Stimulated activated naive B cell treated with anti-CD40 and anti-IgM and Interleukin-4, amounts not matched to agents 10 μg/mL and 1 μg/mL and 100 μg/mL, for 72 hours (primary cell): ENCODE results near the gene FOXL1.
A peak's percentile ranks its signal among the peaks of the same experiment; 100 is the strongest.

Source experiments
- ATAC-seq, 2 donors: fragments of 150-1000 bp; cut with Tn5 transposase; replicated peaks; 2 replicates each; pipeline ENCODE4 v1.10.0; 2021; ENCODE audit warnings: moderate library complexity in 1 of 2
- DNase-seq: peaks from one replicate; pipeline ENCODE4 v3.0.0; 2021
- H3K27ac Mint-ChIP-seq: one replicate; pipeline ENCODE4 v1.8.0; 2022; ENCODE audit warnings: mild to moderate bottlenecking, mixed read lengths
- H3K27me3 Mint-ChIP-seq, 2 donors: one replicate each; pipeline ENCODE4 v1.8.0; 2022; ENCODE audit warnings: mixed read lengths in 2 of 2
- H3K36me3 Mint-ChIP-seq, 2 donors: one replicate each; pipeline ENCODE4 v1.8.0; 2022; ENCODE audit warnings: mixed read lengths in 2 of 2, mild to moderate bottlenecking in 1 of 2
- H3K4me1 Mint-ChIP-seq, 2 donors: one replicate each; pipeline ENCODE4 v1.8.0; 2022; ENCODE audit warnings: mixed read lengths in 2 of 2, mild to moderate bottlenecking in 1 of 2
- H3K4me3 Mint-ChIP-seq, 2 donors: one replicate each; pipeline ENCODE4 v1.8.0; 2022; ENCODE audit warnings: mild to moderate bottlenecking in 2 of 2, mixed read lengths in 2 of 2, moderate library complexity in 1 of 2
- H3K9me3 Mint-ChIP-seq, 2 donors: one replicate each; pipeline ENCODE4 v1.8.0; 2022; ENCODE audit warnings: mixed read lengths in 2 of 2, mild to moderate bottlenecking in 1 of 2

Gene FOXL1

GRCh38 chr16:86590501-86591144, 12.3 kb downstream of the FOXL1 start:
- peaks cover 0 to 2% of the 10 kb centered on the region in 2 donors for H3K4me1 Mint-ChIP-seq
- no peak overlapping the region for H3K4me3 Mint-ChIP-seq
- ATAC-seq = no peak
- H3K27ac Mint-ChIP-seq = no peak overlapping the region
- no peak for DNase-seq
- no peaks in the 10 kb centered on the region for H3K36me3 Mint-ChIP-seq
- peaks cover 0 to 2% of the 10 kb centered on the region in 2 donors for H3K9me3 Mint-ChIP-seq
- peaks cover 26 to 37% of the 10 kb centered on the region in 2 donors for H3K27me3 Mint-ChIP-seq

- ATAC-seq (no peak), DNase-seq (no peak)
- H3K27me3 Mint-ChIP-seq = peaks cover 26 to 35% of the 10 kb centered on the region in 2 donors
- no peak overlapping the region for H3K27ac Mint-ChIP-seq
- peaks cover 0 to 2% of the 10 kb centered on the region in 2 donors for H3K9me3 Mint-ChIP-seq
- H3K4me1 Mint-ChIP-seq = peaks cover 0 to 2% of the 10 kb centered on the region in 2 donors
- H3K4me3 Mint-ChIP-seq = no peak overlapping the region
- H3K36me3 Mint-ChIP-seq = no peaks in the 10 kb centered on the region
Measured at GRCh38 chr16:86591270-86591669, 12.9 kb downstream of the FOXL1 start.

DNA sequence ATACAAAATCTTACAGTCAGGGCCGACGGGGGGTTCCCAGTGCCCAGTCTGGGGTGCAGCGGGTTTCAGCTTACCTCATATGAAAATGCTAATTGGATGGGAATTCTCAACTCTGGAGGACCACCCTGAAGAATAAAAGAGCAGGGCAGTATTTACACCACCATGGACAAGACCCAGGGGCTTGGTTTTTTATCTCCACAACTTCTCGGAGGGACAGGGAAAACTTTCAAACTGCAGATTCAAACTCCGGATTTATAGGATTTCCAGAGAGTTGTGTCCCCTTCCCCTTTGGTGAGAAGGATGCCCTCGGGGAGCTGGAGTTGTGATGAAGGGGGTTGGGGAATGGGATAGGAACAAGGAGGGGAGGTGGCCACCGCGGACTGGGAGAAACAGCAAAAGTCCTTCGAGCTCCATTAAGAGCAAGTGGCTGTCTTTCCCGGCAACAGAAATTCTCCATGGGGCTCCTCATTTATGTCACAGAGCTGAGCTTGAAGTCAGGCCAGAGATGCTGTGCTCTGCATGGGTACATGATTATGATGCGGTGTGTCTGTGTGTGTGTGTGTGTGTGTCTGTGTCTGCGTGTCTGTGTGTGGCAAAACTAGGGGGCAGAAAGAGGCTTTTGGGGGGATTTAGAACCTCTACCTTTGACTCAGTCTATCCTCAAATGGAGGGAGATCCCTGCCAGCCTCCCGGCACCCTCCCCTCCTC, 15.7 kb downstream of the FOXL1 start:
- no peak for DNase-seq
- H3K27ac Mint-ChIP-seq = no peak overlapping the region
- peaks cover 37 to 46% of the 10 kb centered on the region in 2 donors for H3K27me3 Mint-ChIP-seq
- peaks cover 0 to 2% of the 10 kb centered on the region in 2 donors for H3K4me1 Mint-ChIP-seq
- H3K4me3 Mint-ChIP-seq = no peak overlapping the region
- ATAC-seq = no peak
- peaks cover 0 to 2% of the 10 kb centered on the region in 2 donors for H3K9me3 Mint-ChIP-seq
- H3K36me3 Mint-ChIP-seq = no peaks in the 10 kb centered on the region

DNA sequence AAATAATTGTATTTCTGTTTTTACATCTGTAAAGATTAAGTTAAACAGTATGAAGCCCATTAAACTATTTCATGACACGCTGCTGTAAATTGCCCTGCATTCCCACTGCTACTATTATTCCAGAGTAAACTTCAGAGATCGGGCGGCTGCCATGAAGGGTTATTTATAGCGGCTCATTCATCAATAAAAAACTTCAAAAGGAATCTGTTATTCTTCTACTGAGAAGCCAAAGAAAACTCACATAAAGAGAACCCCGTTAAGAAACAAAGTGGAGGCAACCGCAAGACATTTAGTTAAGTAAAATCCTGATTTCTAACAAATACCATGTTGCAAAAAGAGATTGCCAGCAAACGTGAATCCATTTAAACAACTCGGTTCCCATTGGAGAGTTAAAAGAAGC, 16.4 kb downstream of the FOXL1 start:
- DNase-seq (no peak), ATAC-seq (no peak)
- Mint-ChIP-seq H3K36me3 (no peaks in the 10 kb centered on the region), H3K27ac (no peak overlapping the region), H3K9me3 (peaks cover 0 to 2% of the 10 kb centered on the region in 2 donors), H3K4me1 (peaks cover 0 to 3% of the 10 kb centered on the region in 2 donors), H3K27me3 (peaks cover 41 to 49% of the 10 kb centered on the region in 2 donors), H3K4me3 (no peak overlapping the region)

- peaks cover 0 to 2% of the 10 kb centered on the region in 2 donors for H3K9me3 Mint-ChIP-seq
Measured at GRCh38 chr16:86595983-86596605, 17.7 kb downstream of the FOXL1 start.

GRCh38 chr16:86597126-86597879, 19.0 kb downstream of the FOXL1 start:
- H3K4me3 Mint-ChIP-seq = no peak overlapping the region
- peaks cover 49 to 62% of the 10 kb centered on the region in 2 donors for H3K27me3 Mint-ChIP-seq
- H3K36me3 Mint-ChIP-seq = no peaks in the 10 kb centered on the region
- ATAC-seq (no peak), DNase-seq (no peak)
- H3K27ac Mint-ChIP-seq = no peak overlapping the region
- H3K4me1 Mint-ChIP-seq = peaks cover 0 to 3% of the 10 kb centered on the region in 2 donors
- H3K9me3 Mint-ChIP-seq = no peaks in the 10 kb centered on the region

More at GRCh38 chr16:86595983-86596605, 17.7 kb downstream of the FOXL1 start:
- DNase-seq = no peak
- Mint-ChIP-seq H3K27me3 (peaks cover 46 to 56% of the 10 kb centered on the region in 2 donors), H3K36me3 (no peaks in the 10 kb centered on the region), H3K4me3 (no peak overlapping the region), H3K4me1 (peaks cover 0 to 3% of the 10 kb centered on the region in 2 donors), H3K27ac (no peak overlapping the region)
- no peak for ATAC-seq

- no peaks in the 10 kb centered on the region for H3K9me3 Mint-ChIP-seq
- no peak overlapping the region for H3K27ac Mint-ChIP-seq
- DNase-seq = no peak
- H3K4me1 Mint-ChIP-seq = peaks cover 0 to 3% of the 10 kb centered on the region in 2 donors
- H3K36me3 Mint-ChIP-seq = no peaks in the 10 kb centered on the region
- no peak overlapping the region for H3K4me3 Mint-ChIP-seq
- H3K27me3 Mint-ChIP-seq = peaks cover 49 to 65% of the 10 kb centered on the region in 2 donors
- ATAC-seq = no peak
Measured at GRCh38 chr16:86597880-86598606, 19.7 kb downstream of the FOXL1 start.

- DNase-seq = no peak
- H3K27ac Mint-ChIP-seq = no peak overlapping the region
- H3K4me3 Mint-ChIP-seq = no peak overlapping the region
- H3K9me3 Mint-ChIP-seq = no peaks in the 10 kb centered on the region
- H3K36me3 Mint-ChIP-seq = no peaks in the 10 kb centered on the region
- H3K4me1 Mint-ChIP-seq = peaks cover 0 to 1% of the 10 kb centered on the region in 2 donors
- peaks cover 46 to 61% of the 10 kb centered on the region in 2 donors for H3K27me3 Mint-ChIP-seq
- no peak for ATAC-seq
Measured at GRCh38 chr16:86598607-86599565, 20.5 kb downstream of the FOXL1 start.

DNA sequence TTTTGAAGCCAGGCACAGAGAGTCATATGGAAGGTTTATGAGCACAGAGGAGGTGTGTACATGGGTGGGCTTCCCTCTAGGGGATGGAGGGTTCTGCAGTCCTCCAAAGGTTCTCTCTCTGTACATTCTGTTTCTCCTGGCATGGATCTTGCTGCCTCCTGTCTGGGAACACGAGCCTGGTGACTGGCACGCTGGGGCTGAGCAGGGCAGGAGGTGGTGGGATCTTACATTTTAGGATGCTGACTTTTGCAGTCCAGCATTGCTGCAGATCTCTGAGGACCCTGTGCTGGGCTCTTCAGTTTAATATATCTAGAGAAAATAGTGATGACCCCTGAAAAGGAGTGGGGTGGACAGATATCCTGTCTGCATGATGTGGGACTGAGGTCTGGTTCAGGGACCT, 23.0 kb downstream of the FOXL1 start:
- H3K9me3 Mint-ChIP-seq = peaks cover 0 to 2% of the 10 kb centered on the region in 2 donors
- DNase-seq (no peak), ATAC-seq (no peak)
- no peak overlapping the region for H3K27ac Mint-ChIP-seq
- H3K36me3 Mint-ChIP-seq = no peaks in the 10 kb centered on the region
- H3K4me1 Mint-ChIP-seq = peaks cover 6 to 8% of the 10 kb centered on the region in 2 donors
- peaks cover 44 to 52% of the 10 kb centered on the region in 2 donors for H3K27me3 Mint-ChIP-seq
- no peak overlapping the region for H3K4me3 Mint-ChIP-seq

GRCh38 chr16:86602521-86602920, 24.2 kb downstream of the FOXL1 start:
- H3K36me3 Mint-ChIP-seq = no peaks in the 10 kb centered on the region
- peaks cover 0 to 4% of the 10 kb centered on the region in 2 donors for H3K9me3 Mint-ChIP-seq
- peaks cover 44 to 52% of the 10 kb centered on the region in 2 donors for H3K27me3 Mint-ChIP-seq
- ATAC-seq (no peak), DNase-seq (no peak)
- H3K4me3 Mint-ChIP-seq = no peak overlapping the region
- no peak overlapping the region for H3K27ac Mint-ChIP-seq
- peaks cover 6 to 8% of the 10 kb centered on the region in 2 donors for H3K4me1 Mint-ChIP-seq

- Mint-ChIP-seq H3K4me1 (peaks cover 6 to 7% of the 10 kb centered on the region in 2 donors), H3K9me3 (peaks cover 0 to 4% of the 10 kb centered on the region in 2 donors), H3K4me3 (peak overlapping the region; percentile 84 to 85), H3K27me3 (peaks cover 38 to 42% of the 10 kb centered on the region in 2 donors), H3K27ac (peak overlapping the region; percentile 82), H3K36me3 (no peaks in the 10 kb centered on the region)
- ATAC-seq (peak; percentile 98 to 99), DNase-seq (peak; percentile 44)
Measured at GRCh38 chr16:86604436-86605193, 26.3 kb downstream of the FOXL1 start.

DNA sequence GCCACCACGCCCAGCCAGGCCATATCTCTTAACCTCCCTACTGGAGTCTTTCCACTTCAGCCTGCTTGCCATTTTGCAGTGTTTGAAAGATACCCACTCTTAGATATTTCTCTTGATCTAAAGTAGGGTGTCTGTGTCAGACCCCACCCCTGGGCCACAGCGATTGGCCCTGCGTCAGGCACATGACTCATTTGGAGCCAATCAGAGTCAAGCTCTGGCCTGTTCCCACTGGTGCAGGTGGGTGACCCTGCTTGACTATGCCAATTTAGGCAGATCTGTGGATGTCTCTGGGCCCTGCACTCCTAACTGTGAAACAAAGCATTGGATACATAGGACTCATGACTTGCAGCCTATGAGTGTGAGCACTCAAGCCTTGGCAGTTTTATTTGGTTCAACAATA, 27.6 kb downstream of the FOXL1 start:
- H3K4me1 Mint-ChIP-seq = peaks cover 6 to 7% of the 10 kb centered on the region in 2 donors
- ATAC-seq (no peak), DNase-seq (no peak)
- H3K27ac Mint-ChIP-seq = no peak overlapping the region
- H3K9me3 Mint-ChIP-seq = peaks cover 0 to 4% of the 10 kb centered on the region in 2 donors
- H3K27me3 Mint-ChIP-seq = peaks cover 43 to 45% of the 10 kb centered on the region in 2 donors
- H3K36me3 Mint-ChIP-seq = no peaks in the 10 kb centered on the region
- peak overlapping the region in 1 of 2 donors; percentile 32 for H3K4me3 Mint-ChIP-seq
